GM18909 (cell line): ENCODE data around the gene RNF223.

Experiments used
- ATAC-seq: cut with Tn5 transposase; IDR thresholded peaks from one replicate; pipeline ENCODE4 v1.9.1; 2021; ENCODE audit warnings: mild to moderate bottlenecking; ENCODE audit not compliant: unreplicated experiment, poor library complexity

The RNF223 gene

DNA sequence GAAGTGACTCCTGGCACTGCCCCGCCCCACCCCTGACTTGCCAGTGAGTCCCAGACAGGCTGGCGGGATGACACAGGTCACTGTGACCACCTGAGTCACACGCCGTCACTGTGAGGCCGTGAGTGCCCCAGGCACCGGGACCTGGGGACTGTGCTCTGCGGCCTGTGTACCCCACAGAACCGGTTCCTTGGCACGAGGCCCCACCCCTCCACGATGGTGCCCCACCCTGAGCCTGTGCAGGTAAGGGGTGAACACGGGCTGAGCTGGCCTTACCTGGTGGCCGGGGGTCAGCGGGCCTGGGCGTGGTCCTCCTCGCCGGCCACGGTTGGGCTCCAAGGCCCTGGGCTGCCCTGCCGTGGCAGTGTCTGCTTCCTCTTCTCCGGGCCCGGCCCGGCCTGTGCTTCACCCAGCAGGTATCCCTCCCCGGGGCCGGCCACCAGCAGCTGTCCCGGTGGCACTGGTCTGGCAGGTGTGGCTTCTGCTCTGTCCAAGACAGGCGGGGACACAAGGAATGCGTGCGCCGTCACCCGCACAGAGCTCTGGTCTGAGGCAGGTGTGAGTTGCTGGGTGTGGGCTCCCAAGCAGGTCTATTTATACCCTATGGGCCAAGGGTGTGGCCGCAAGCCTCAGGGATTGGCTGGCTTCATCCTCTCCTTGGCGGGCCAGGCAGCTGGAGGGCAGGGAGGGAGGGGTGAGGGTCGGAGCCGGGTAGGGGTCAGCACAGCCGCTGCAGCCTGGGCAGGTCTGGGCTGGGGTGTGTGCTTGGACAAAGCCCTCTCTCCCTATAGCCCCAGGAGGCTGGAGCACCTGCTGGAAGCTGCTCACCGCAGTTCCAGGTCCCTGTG, at the start of gene RNF223:
TSS of gene RNF223 (minus strand) at position 564 of the 845 bp plus-strand sequence. CDS start 1,740 bp downstream, outside the sequence.
- ATAC-seq, result no peak

DNA sequence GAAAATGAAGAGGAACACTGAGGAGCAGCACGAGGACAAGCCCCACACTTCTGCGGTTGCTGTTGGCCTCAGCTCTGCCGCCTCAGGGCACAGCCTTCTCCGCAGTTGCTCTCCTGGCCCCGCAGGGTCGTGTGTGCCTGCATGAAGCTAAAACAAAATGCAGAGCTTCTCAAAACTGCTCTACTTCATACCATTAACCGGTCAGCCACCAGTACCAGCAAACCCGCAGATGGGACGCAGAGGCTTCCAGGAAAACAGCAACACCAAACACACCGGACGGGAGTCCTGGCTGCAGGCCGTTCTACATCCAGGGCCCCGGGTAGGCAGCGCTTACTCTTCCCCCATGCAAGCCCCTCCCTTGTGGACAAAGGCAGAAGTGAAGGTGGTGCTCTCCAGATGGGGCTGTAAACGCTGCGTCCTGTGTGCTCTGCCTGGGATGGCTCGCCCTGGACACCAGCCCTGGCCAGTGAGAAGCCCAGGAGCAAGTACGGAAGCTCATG, 48.9 kb upstream of the RNF223 start:
- ATAC-seq, result no peak

DNA sequence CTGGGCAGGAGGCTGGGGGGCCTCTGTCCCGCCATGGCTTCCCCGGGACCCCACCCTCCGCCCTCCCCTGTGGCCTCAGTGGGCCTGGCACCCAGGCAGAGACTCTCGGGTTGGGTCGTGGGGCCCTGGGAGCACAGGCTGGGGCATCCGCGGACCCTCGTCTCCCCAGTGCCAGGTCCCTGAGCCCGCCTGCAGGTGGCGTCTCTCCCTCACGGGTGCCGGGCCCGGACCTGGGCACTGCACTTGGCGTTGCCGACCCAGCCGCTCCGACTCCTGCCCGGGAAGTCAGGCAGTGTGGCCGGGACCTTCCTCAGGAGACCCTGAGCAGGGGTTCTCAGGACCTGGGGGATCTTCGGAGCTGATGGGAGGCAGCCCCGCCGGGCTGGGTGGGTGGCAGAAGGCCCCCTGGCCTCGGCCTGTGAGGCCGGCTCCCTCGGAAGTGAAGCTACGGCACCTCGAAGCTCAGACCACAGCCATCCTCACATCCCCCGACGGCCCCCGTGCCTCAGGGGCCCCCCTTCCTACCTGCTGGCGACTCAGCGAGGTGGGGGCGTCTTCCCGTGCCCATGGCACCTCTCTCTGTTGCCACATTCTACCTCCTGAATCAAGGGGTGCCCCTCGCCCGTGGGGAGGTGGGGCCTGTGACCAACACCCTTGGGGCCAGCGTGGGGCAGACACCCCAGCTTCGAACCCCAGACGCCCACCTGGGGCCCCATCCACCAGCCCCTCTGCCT, 48.1 kb upstream of the RNF223 start:
- ATAC-seq, result peak; percentile 58

GRCh38 chr1:1121611-1122077, 47.5 kb upstream of the RNF223 start:
- no peak for ATAC-seq

DNA sequence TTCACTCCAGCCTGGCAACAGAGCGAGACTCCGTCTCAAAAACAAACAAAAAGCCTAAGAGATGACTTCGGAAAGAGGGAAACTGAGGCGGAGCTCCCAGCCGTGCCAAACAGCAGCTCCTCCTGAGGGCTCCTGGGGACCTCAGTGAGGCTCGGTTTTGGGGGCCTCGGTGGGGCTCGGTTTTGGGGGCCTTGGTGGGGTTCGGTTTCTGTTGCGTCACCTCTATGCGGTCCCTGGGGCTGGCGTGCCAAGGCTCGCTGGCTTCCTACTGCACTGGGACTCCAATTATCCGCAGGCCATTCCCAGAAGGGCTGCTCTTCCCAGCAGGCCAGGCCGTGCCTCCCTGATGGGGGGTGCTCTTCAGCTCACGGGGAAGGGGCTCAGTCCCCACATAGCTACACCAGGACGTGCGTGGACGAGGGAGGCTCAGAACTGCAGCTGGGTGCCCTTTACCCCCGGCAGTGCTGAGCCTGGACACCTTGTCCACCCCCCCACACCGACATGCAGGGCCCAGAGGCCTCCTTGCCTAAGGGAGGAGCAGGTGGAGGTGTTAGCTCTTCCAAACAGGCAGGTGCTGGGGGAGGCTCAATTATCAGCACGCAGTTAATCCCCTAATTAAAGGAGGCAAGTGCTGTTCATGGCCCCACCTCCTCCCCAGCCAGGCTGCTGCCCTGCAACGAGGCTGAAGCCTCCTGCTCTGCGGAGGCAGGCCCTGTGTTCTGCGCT, 46.9 kb upstream of the RNF223 start:
- no peak for ATAC-seq

DNA sequence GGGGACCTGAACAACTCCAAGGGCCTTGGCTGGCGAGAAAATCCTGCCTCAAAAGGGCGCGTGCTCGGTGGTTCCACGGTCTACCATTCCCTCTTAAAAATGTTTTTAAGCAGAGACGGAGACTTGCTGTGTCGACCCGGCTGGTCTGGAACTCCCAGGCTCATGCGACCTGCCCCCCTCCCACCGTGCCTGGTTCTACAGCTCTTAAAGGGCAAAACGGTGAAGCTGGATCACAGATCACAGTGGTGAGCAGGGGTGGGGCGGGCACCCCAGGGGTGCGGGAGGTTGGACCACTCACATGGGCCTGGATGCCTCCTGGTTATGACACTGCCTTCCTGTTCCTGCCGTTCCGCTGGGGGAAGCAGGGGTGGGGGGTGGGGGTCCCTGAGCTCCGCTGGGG, 46.0 kb upstream of the RNF223 start:
- no peak for ATAC-seq

GRCh38 chr1:1119272-1119890, 45.3 kb upstream of the RNF223 start:
- ATAC-seq, result no peak

DNA sequence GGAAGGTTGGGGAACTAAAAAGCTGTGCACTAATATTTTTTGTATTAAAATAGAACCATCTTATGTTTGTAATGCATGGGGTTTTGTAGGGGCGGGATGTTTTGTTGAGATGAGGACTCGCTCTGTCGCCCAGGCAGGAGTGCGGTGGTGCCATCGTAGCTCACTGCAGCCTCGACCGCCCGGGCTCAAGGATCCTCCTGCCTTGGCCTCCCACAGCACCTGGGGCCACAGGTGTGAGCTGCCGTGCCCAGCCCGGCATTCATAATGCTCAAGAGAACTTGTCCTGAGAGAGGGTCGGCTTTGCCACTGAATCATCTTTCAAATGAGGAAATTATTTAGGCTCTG, 44.7 kb upstream of the RNF223 start:
- ATAC-seq, result no peak

- no peak for ATAC-seq
Observed at GRCh38 chr1:1118011-1118875, 44.1 kb upstream of the RNF223 start.

GRCh38 chr1:1117469-1117831, 43.3 kb upstream of the RNF223 start:
- ATAC-seq, result no peak

GRCh38 chr1:1116701-1117468, 42.8 kb upstream of the RNF223 start:
- no peak for ATAC-seq

GRCh38 chr1:1115786-1116700, 41.9 kb upstream of the RNF223 start, which contains the start of gene C1orf159:
Gene C1orf159, minus strand, starts transcription at chr1:1116089. Its CDS starts 24,546 bp downstream, at chr1:1091543.
- peak; percentile 92 for ATAC-seq

DNA sequence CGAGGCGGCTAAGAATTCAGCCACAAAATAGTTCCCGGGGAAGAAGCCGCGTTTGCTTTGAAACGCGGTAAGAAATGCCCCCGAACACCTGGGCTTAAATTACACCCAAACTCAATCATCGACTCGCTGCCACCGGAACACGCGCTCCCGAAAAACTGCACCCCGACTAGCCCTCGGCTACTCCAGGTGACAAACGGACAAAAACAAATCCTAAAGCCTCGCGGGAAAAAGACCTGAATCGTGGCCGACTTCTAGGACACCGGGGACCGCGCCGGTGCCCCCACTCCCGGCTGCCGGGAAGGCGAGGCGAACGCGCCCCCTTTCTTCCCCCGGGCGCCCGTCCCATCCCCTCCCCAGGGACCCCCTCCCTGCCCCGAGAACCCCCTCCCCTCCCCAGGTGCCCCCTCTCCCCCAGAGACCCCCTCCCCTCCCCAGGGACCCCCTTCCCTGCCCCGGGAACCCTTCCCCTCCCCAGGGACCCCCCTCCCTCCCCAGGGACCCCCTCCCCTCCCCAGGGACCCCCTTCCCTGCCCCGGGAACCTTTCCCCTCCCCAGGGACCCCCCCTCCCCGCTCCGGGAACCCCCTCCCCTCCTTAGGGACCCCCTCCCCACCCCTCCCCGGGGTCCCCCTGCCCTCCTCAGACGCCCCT, 41.2 kb upstream of the RNF223 start:
- no peak for ATAC-seq

- no peak for ATAC-seq
Observed at GRCh38 chr1:1114431-1114830, 40.3 kb upstream of the RNF223 start.

DNA sequence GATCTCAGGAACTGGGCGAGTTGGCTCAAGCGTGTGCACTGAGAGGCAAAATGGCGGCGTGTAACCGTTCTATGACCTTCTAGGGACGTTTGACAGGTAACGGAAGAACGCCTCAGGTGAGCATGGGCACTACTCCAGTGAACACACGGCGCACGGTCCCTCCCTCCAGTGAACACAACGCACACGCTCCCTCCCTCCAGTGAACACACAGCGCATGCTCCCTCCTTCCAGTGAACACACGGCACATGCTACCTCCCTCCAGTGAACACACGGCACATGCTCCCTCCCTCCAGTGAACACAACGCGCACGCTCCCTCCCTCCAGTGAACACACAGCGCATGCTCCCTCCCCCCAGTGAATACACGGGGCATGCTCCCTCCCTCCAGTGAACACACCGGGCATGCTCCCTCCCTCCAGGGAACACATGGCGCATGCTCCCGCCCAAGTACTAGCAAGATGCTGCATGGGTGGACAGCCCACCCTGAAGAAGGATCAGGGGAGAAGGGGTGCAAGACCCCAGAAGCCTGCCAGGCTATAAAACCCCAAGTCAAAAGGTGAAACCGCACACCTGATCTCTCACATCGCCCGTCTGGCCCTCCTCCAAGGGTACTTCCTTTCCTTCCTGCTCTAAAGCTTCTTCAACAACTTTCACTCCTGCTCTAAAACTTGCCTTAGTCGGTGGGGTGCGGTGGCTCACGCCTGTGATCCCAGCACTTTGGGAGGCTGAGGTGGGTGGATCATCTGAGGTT, 38.3 kb upstream of the RNF223 start:
- no peak for ATAC-seq

- ATAC-seq, result no peak
Observed at GRCh38 chr1:1111516-1112236, 37.6 kb upstream of the RNF223 start.
